GM12892 (cell line): ENCODE measurements around the gene MYH10.

ENCODE experiments used
- POLR2A ChIP-seq: IDR thresholded peaks from 2 replicates; pipeline ENCODE4 v1.6.1; 2011; ENCODE audit warnings: low read depth, low read length, control low read depth
- TAF1 ChIP-seq: IDR thresholded peaks from 2 replicates; pipeline ENCODE4 v1.6.1; 2011; ENCODE audit warnings: low read depth, mild to moderate bottlenecking, control low read depth, low read length, borderline replicate concordance

DNA sequence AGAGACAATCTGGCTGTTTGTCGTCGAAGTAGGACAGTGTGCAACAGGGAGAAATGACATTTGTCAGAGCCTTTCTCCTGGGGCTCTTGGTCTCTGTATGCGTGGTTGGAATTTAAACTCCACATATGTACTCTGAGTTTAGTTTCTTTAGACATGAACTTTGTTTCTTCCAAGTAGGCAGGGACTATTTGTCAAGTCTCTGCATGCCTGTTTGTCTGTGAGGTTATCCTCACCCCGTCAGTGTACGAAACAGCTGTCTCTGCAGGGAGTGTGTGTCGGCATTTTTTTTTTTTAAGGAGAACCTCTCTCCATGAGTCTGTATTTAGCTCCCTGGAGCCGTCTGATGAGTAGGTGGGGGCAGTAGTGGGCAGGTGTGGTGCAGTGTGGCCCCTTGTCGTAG is 165.2 kb downstream of the MYH10 start:
- TF ChIP-seq POLR2A (no peak), TAF1 (no peak)
